Endothelial cell of umbilical vein (primary cell): ENCODE data around the gene ARFGAP3.

ENCODE experiments used
- CTCF ChIP-seq, 2 donors: IDR thresholded peaks; 1 replicate in 1 of 2; 2 replicates in 1 of 2; pipeline ENCODE4 v1.5.1; 2011; ENCODE audit warnings: low read length in 2 of 2, mild to moderate bottlenecking in 2 of 2, moderate library complexity in 2 of 2, control low read depth in 1 of 2, inconsistent platforms in 1 of 2, low read depth in 1 of 2; ENCODE audit not compliant: insufficient read depth in 1 of 2; ENCODE audit errors: extremely low read depth in 1 of 2
- JUN ChIP-seq: IDR thresholded peaks from 2 replicates; pipeline ENCODE4 v1.6.1; 2011; ENCODE audit warnings: borderline replicate concordance, low read depth; ENCODE audit not compliant: insufficient read length, insufficient read depth
- POLR2A ChIP-seq: IDR thresholded peaks from 2 replicates; pipeline ENCODE4 v1.6.1; 2012; ENCODE audit warnings: low read depth, mild to moderate bottlenecking, control low read depth, low read length
- POLR2AphosphoS5 ChIP-seq: IDR thresholded peaks from 2 replicates; pipeline ENCODE4 v1.6.1; 2012; ENCODE audit warnings: low read depth, mild to moderate bottlenecking, control low read depth, low read length, moderate library complexity; ENCODE audit not compliant: insufficient read depth

- peak; percentile 14 to 29 for TF ChIP-seq CTCF (IDR thresholded peaks at IDR 0.05; ENCODE audit: extremely low read depth in 1 of 2, insufficient read depth in 1 of 2, low read depth in 1 of 2, low read length in 2 of 2)
- no peak for TF ChIP-seq POLR2A
- no peak for TF ChIP-seq POLR2AphosphoS5
- TF ChIP-seq JUN: no peak
Observed at GRCh38 chr22:42901790-42902508, 44.9 kb upstream of the ARFGAP3 start.
